GM12892 (cell line): Measurements from ENCODE around the gene CGB8.

ENCODE experiments used
- DNase-seq: peaks from one replicate; pipeline ENCODE4 v3.0.0; 2011; ENCODE audit not compliant: insufficient read length
- FAIRE-seq: peaks from 2 replicates; lab custom pipeline; 2011; peaks lifted over from hg19 to GRCh38; lab: Jason Lieb, UNC
- POLR2A ChIP-seq: IDR thresholded peaks from 2 replicates; pipeline ENCODE4 v1.6.1; 2011; ENCODE audit warnings: low read depth, low read length, control low read depth
- POLR2AphosphoS5 ChIP-seq: IDR thresholded peaks from 2 replicates; pipeline ENCODE4 v1.6.1; 2011; ENCODE audit warnings: low read depth, low read length, control low read depth
- TAF1 ChIP-seq: IDR thresholded peaks from 2 replicates; pipeline ENCODE4 v1.6.1; 2011; ENCODE audit warnings: low read depth, mild to moderate bottlenecking, control low read depth, low read length, borderline replicate concordance

CGB8 gene

GRCh38 chr19:48997972-48998371 lies 50.9 kb downstream of the CGB8 start:
- TF ChIP-seq TAF1 = no peak
- no peak for TF ChIP-seq POLR2A
- no peak for TF ChIP-seq POLR2AphosphoS5
- DNase-seq (no peak), FAIRE-seq (no peak)
